GM19035 (cell line): ENCODE measurements around the gene FXYD6.

Experiments used
- ATAC-seq: cut with Tn5 transposase; IDR thresholded peaks from one replicate; pipeline ENCODE4 v1.9.1; 2021; ENCODE audit not compliant: unreplicated experiment

The FXYD6 gene

GRCh38 chr11:117796456-117796871 lies 80.0 kb downstream of the FXYD6 start:
- no peak for ATAC-seq

- no peak for ATAC-seq
Measured at GRCh38 chr11:117795638-117796455, 80.6 kb downstream of the FXYD6 start.

GRCh38 chr11:117794772-117795629 lies 81.5 kb downstream of the FXYD6 start:
- ATAC-seq = no peak

- ATAC-seq = no peak
Measured at GRCh38 chr11:117794135-117794534, 82.3 kb downstream of the FXYD6 start.

- ATAC-seq = no peak
Measured at GRCh38 chr11:117793583-117793982, 82.9 kb downstream of the FXYD6 start.

- no peak for ATAC-seq
Measured at GRCh38 chr11:117792992-117793391, 83.5 kb downstream of the FXYD6 start.

- no peak for ATAC-seq
Measured at GRCh38 chr11:117792241-117792640, 84.2 kb downstream of the FXYD6 start.

GRCh38 chr11:117790279-117790678 lies 86.2 kb downstream of the FXYD6 start:
- no peak for ATAC-seq

GRCh38 chr11:117789241-117789640 lies 87.2 kb downstream of the FXYD6 start:
- no peak for ATAC-seq
